Skeletal muscle tissue (tissue), 4 donors: ENCODE data around the gene ERC2. TPM values are rescaled to one million over a fixed set of nuclear protein-coding genes. Genes with fewer than 3 reads are reported as not detected.

Experiments used
- H3K27ac ChIP-seq: one replicate; pipeline ENCODE4 v1.7.0; 2013; ENCODE audit warnings: mild to moderate bottlenecking, low read depth, low read length, inconsistent platforms
- H3K27me3 ChIP-seq, 3 donors: one replicate each; pipeline ENCODE4 v1.7.0; 2013; ENCODE audit warnings: low read length in 3 of 3; ENCODE audit not compliant: control insufficient read depth in 3 of 3, insufficient read depth in 3 of 3
- H3K36me3 ChIP-seq, 3 donors: one replicate each; pipeline ENCODE4 v1.7.0; 2013; ENCODE audit warnings: low read length in 3 of 3; ENCODE audit not compliant: control insufficient read depth in 3 of 3, insufficient read depth in 3 of 3
- H3K4me1 ChIP-seq, 3 donors: one replicate each; pipeline ENCODE4 v1.7.0; 2013; ENCODE audit warnings: low read length in 3 of 3, mild to moderate bottlenecking in 3 of 3; ENCODE audit not compliant: control insufficient read depth in 3 of 3, insufficient read depth in 3 of 3
- H3K4me3 ChIP-seq, 3 donors: one replicate each; pipeline ENCODE4 v1.7.0; 2013; ENCODE audit warnings: low read length in 3 of 3
- H3K9ac ChIP-seq, 3 donors: one replicate each; pipeline ENCODE4 v1.7.0; 2013; ENCODE audit warnings: low read length in 3 of 3, mild to moderate bottlenecking in 3 of 3, moderate library complexity in 2 of 3, low read depth in 1 of 3
- H3K9me3 ChIP-seq, 3 donors: one replicate each; pipeline ENCODE4 v1.7.0; 2013; ENCODE audit warnings: low read length in 3 of 3; ENCODE audit not compliant: control insufficient read depth in 3 of 3
- total RNA-seq: library from RNA; depleted of rRNA; stranded (reverse); fragments of >200 nt; gene quantifications from one replicate; pipeline ENCODE4 v1.2.3, GENCODE V29; 2014
- donor health status: Osteomylitis.

ERC2 gene
- total RNA-seq, 1 donor from 2014 or later, result 1.0 TPM

GRCh38 chr3:55570271-55570711 is 898.0 kb downstream of the ERC2 start:
- H3K4me3 ChIP-seq, result no peak overlapping the region
- H3K4me1 ChIP-seq, result peaks cover 0 to 4% (median 2%) of the 10 kb centered on the region in 3 donors
- H3K27ac ChIP-seq, result no peak overlapping the region
- H3K27me3 ChIP-seq, result no peaks in the 10 kb centered on the region
- H3K9me3 ChIP-seq, result no peaks in the 10 kb centered on the region
- H3K36me3 ChIP-seq, result no peaks in the 10 kb centered on the region
- H3K9ac ChIP-seq, result no peak overlapping the region

GRCh38 chr3:55569033-55569599 is 899.2 kb downstream of the ERC2 start:
- Histone ChIP-seq H3K9me3 (no peaks in the 10 kb centered on the region), H3K27me3 (no peaks in the 10 kb centered on the region), H3K4me1 (peaks cover 0 to 4% (median 2%) of the 10 kb centered on the region in 3 donors), H3K4me3 (no peak overlapping the region), H3K9ac (no peak overlapping the region), H3K27ac (no peak overlapping the region), H3K36me3 (no peaks in the 10 kb centered on the region)

- Histone ChIP-seq H3K4me1 (peaks cover 0 to 4% (median 2%) of the 10 kb centered on the region in 3 donors), H3K36me3 (no peaks in the 10 kb centered on the region), H3K27me3 (no peaks in the 10 kb centered on the region), H3K27ac (no peak overlapping the region), H3K9ac (no peak overlapping the region), H3K4me3 (no peak overlapping the region), H3K9me3 (no peaks in the 10 kb centered on the region)
These were observed 900.7 kb downstream of the ERC2 start for GRCh38 chr3:55567615-55568014.

- Histone ChIP-seq H3K4me1 (peaks cover 0 to 3% (median 1%) of the 10 kb centered on the region in 3 donors), H3K4me3 (no peak overlapping the region), H3K36me3 (no peaks in the 10 kb centered on the region), H3K27me3 (no peaks in the 10 kb centered on the region), H3K9me3 (no peaks in the 10 kb centered on the region), H3K27ac (no peak overlapping the region), H3K9ac (no peak overlapping the region)
These were observed 901.1 kb downstream of the ERC2 start for GRCh38 chr3:55567121-55567520.

GRCh38 chr3:55565521-55565920 is 902.7 kb downstream of the ERC2 start:
- no peak overlapping the region for H3K9ac ChIP-seq
- no peaks in the 10 kb centered on the region for H3K27me3 ChIP-seq
- no peak overlapping the region for H3K27ac ChIP-seq
- no peaks in the 10 kb centered on the region for H3K36me3 ChIP-seq
- H3K4me3 ChIP-seq, result no peak overlapping the region
- no peaks in the 10 kb centered on the region for H3K4me1 ChIP-seq
- H3K9me3 ChIP-seq, result no peaks in the 10 kb centered on the region

- Histone ChIP-seq H3K4me3 (no peak overlapping the region), H3K27ac (no peak overlapping the region), H3K4me1 (no peaks in the 10 kb centered on the region), H3K9ac (no peak overlapping the region), H3K9me3 (no peaks in the 10 kb centered on the region), H3K36me3 (no peaks in the 10 kb centered on the region), H3K27me3 (no peaks in the 10 kb centered on the region)
These were observed 903.5 kb downstream of the ERC2 start for GRCh38 chr3:55564726-55565125.

GRCh38 chr3:55562700-55563099 is 905.6 kb downstream of the ERC2 start:
- Histone ChIP-seq H3K36me3 (no peaks in the 10 kb centered on the region), H3K4me1 (no peaks in the 10 kb centered on the region), H3K9ac (no peak overlapping the region), H3K27ac (no peak overlapping the region), H3K4me3 (no peak overlapping the region), H3K27me3 (no peaks in the 10 kb centered on the region), H3K9me3 (no peaks in the 10 kb centered on the region)

- H3K4me1 ChIP-seq, result peaks cover 0 to 4% (median 3%) of the 10 kb centered on the region in 3 donors
- H3K4me3 ChIP-seq, result no peak overlapping the region
- H3K36me3 ChIP-seq, result no peaks in the 10 kb centered on the region
- no peaks in the 10 kb centered on the region for H3K9me3 ChIP-seq
- H3K27ac ChIP-seq, result no peak overlapping the region
- no peak overlapping the region for H3K9ac ChIP-seq
- no peaks in the 10 kb centered on the region for H3K27me3 ChIP-seq
These were observed 908.5 kb downstream of the ERC2 start for GRCh38 chr3:55559500-55560423.

- peaks cover 0 to 4% (median 3%) of the 10 kb centered on the region in 3 donors for H3K4me1 ChIP-seq
These were observed 910.0 kb downstream of the ERC2 start for GRCh38 chr3:55558316-55558715.

GRCh38 chr3:55557549-55557948 is 910.7 kb downstream of the ERC2 start:
- Histone ChIP-seq H3K9me3 (no peaks in the 10 kb centered on the region), H3K27me3 (no peaks in the 10 kb centered on the region), H3K27ac (no peak overlapping the region), H3K9ac (no peak overlapping the region), H3K4me3 (no peak overlapping the region), H3K4me1 (peaks cover 0 to 4% (median 3%) of the 10 kb centered on the region in 3 donors), H3K36me3 (no peaks in the 10 kb centered on the region)

More at GRCh38 chr3:55558316-55558715, 910.0 kb downstream of the ERC2 start:
- Histone ChIP-seq H3K27me3 (no peaks in the 10 kb centered on the region), H3K4me3 (no peak overlapping the region), H3K36me3 (no peaks in the 10 kb centered on the region), H3K9ac (no peak overlapping the region), H3K27ac (no peak overlapping the region), H3K9me3 (no peaks in the 10 kb centered on the region)
